Islet precursor cell (in vitro differentiated cells): ENCODE measurements around the gene ARF1.
A peak's percentile ranks its signal among the peaks of the same experiment; 100 is the strongest.

Source experiments
- DNase-seq: peaks from one replicate; pipeline ENCODE4 v3.0.0-alpha.2; 2018

ARF1 gene

DNA sequence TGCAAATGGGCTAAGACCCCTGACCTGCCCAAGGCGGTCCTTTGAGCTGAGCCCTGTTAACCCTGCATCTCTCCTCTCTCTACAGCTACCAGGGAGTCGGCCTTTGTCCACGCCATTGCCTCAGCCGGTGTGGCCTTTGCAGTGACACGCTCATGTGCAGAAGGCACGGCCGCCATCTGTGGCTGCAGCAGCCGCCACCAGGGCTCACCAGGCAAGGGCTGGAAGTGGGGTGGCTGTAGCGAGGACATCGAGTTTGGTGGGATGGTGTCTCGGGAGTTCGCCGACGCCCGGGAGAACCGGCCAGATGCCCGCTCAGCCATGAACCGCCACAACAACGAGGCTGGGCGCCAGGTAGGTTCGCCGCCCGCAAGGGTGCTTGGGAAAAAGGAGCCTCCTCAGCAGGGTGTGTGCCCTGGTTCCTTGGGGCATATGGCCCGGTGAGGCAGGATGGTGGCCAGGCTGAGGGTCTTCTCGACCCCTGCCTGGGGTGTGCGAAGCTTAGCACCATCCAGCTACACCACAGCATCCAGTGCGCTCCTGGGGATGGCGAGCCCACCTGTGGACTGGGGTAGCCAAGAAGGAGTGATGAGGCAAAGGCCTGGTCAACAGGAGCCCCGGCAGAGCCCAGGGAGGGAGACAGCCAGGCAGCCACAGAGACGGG lies 31.8 kb upstream of the ARF1 start:
- DNase-seq = peak; percentile 40

DNA sequence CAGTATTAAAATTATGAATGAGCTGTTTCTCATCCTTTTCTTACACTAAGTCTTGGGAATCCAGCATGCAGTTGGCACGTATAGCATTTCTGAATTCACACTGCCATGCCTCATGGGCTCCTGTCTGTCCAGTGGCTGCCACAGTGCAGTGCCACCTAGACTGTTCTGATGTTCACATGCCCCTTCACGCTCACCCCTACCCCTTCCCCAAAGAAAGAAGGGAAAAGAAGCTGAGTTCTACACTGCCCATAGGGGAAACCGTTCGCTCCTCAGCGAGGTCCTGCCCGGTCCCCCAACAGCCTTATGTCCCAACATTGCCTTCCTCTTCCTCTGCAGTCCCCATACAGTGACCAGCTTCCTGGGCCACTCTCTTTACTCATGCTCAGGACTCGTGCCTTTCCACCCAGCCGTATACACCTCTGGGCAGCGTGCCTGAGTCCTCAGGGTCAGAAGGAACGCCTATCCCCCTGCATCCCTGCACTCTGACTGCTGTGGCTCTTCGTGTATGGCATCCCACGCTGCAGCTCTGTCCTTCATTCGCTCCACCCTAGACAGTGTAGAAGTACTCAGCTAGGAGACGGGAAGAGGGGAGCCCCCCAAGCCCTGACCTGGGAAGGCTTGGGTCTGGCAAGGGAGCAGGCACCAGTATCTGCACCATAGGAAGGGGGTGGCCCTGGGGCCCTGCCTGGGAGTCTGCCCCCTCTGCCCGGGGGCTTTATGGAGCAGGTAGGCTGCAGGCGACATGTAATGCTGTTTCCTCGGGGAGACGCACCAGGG lies 24.1 kb upstream of the ARF1 start:
- DNase-seq = no peak

DNA sequence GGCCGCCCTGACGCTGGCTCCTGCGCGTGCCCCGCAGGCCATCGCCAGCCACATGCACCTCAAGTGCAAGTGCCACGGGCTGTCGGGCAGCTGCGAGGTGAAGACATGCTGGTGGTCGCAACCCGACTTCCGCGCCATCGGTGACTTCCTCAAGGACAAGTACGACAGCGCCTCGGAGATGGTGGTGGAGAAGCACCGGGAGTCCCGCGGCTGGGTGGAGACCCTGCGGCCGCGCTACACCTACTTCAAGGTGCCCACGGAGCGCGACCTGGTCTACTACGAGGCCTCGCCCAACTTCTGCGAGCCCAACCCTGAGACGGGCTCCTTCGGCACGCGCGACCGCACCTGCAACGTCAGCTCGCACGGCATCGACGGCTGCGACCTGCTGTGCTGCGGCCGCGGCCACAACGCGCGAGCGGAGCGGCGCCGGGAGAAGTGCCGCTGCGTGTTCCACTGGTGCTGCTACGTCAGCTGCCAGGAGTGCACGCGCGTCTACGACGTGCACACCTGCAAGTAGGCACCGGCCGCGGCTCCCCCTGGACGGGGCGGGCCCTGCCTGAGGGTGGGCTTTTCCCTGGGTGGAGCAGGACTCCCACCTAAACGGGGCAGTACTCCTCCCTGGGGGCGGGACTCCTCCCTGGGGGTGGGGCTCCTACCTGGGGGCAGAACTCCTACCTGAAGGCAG lies 23.4 kb upstream of the ARF1 start:
- DNase-seq = no peak

DNA sequence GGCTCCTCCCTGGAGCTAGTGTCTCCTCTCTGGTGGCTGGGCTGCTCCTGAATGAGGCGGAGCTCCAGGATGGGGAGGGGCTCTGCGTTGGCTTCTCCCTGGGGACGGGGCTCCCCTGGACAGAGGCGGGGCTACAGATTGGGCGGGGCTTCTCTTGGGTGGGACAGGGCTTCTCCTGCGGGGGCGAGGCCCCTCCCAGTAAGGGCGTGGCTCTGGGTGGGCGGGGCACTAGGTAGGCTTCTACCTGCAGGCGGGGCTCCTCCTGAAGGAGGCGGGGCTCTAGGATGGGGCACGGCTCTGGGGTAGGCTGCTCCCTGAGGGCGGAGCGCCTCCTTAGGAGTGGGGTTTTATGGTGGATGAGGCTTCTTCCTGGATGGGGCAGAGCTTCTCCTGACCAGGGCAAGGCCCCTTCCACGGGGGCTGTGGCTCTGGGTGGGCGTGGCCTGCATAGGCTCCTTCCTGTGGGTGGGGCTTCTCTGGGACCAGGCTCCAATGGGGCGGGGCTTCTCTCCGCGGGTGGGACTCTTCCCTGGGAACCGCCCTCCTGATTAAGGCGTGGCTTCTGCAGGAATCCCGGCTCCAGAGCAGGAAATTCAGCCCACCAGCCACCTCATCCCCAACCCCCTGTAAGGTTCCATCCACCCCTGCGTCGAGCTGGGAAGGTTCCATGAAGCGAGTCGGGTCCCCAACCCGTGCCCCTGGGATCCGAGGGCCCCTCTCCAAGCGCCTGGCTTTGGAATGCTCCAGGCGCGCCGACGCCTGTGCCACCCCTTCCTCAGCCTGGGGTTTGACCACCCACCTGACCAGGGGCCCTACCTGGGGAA lies 22.7 kb upstream of the ARF1 start:
- DNase-seq = peak; percentile 99

DNA sequence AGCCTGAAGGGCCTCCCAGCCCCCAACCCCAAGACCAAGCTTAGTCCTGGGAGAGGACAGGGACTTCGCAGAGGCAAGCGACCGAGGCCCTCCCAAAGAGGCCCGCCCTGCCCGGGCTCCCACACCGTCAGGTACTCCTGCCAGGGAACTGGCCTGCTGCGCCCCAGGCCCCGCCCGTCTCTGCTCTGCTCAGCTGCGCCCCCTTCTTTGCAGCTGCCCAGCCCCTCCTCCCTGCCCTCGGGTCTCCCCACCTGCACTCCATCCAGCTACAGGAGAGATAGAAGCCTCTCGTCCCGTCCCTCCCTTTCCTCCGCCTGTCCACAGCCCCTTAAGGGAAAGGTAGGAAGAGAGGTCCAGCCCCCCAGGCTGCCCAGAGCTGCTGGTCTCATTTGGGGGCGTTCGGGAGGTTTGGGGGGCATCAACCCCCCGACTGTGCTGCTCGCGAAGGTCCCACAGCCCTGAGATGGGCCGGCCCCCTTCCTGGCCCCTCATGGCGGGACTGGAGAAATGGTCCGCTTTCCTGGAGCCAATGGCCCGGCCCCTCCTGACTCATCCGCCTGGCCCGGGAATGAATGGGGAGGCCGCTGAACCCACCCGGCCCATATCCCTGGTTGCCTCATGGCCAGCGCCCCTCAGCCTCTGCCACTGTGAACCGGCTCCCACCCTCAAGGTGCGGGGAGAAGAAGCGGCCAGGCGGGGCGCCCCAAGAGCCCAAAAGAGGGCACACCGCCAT lies 21.9 kb upstream of the ARF1 start:
- DNase-seq = peak; percentile 82

DNA sequence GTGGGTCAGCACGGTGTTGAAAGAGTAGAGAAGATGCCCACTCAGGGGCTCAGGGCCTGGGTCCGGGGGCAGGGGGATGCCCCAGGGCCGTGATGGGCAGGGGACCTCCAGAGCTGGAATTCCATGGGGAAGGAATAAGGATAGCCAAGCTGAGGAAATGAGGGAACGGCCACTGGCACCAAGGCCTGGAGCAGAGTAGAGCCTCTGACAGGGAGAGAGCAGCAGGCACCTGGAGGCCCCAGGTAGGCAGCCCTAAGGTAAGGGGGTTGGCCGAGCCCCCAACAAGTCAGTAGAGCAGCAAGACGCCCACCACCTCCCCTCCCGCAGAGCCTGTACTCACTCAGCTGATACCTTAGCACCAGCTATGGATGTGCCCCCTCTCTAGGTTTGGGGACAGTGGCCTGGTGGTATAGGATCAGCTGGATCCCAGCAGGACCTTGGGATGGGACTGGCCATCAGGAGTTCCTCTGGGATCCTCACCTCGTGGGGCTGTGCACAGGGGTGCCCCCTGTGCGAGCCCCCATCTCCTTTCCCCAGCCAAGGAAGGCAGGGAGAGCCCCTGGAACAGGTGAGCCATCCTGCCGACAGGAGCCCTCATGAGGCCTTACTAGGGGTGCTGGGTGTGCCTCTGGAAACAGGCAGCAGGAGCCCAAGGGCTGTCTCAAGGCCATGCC lies 21.0 kb upstream of the ARF1 start:
- no peak for DNase-seq

DNA sequence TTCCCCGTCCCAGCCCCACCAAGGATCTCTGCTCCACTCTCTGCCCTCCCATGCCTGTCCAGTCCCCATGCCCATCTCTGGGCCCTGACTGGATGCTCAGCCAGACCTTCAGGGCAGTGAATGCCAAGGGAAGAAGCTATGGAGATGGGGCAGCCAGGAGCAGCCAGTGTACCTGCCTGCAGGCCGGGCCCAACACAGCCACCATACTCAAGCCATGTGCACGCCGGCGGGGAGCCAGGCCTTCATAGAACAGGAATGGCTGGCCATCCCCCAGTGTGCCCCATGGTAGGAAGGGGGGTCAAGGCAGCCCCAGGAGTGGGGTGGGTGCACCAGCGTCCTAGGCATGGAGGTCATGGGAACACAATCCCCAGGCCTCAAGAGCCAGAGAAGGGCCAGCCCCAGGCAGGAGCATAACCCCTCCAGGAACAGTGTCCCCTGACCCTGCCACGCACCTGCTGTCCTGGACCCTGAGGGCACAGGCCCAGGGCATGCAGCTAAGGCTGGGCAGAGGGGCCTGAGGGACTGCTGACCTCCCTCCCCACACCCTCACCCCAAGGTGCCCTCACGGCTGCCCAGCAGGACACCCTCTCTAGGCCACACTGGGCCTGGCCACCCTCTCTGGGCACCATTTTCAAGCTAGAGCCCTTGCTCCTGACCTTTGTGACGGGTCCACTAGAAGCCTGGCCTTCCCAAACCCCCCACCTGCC lies 20.3 kb upstream of the ARF1 start:
- peak; percentile 50 for DNase-seq

DNA sequence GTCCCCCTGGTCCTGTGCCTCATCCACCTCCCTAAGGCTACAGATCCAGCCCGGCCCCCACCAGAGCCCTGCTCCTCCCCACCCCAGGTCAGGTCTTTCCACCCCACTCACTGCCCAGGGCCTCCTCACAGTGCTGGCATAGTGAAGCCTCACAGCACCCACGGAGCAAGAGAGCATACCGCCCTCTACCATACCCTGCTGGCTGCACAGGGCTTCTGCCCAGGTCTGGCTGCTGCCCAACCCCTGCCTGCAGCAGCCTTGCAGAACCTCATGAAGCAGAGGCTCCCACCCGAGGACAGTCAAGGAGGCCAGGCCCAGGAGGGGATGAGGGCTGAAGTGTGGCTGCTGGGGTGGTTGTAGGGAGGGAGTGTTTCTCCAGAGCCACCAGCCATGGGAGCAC lies 19.7 kb upstream of the ARF1 start:
- DNase-seq = peak; percentile 56

DNA sequence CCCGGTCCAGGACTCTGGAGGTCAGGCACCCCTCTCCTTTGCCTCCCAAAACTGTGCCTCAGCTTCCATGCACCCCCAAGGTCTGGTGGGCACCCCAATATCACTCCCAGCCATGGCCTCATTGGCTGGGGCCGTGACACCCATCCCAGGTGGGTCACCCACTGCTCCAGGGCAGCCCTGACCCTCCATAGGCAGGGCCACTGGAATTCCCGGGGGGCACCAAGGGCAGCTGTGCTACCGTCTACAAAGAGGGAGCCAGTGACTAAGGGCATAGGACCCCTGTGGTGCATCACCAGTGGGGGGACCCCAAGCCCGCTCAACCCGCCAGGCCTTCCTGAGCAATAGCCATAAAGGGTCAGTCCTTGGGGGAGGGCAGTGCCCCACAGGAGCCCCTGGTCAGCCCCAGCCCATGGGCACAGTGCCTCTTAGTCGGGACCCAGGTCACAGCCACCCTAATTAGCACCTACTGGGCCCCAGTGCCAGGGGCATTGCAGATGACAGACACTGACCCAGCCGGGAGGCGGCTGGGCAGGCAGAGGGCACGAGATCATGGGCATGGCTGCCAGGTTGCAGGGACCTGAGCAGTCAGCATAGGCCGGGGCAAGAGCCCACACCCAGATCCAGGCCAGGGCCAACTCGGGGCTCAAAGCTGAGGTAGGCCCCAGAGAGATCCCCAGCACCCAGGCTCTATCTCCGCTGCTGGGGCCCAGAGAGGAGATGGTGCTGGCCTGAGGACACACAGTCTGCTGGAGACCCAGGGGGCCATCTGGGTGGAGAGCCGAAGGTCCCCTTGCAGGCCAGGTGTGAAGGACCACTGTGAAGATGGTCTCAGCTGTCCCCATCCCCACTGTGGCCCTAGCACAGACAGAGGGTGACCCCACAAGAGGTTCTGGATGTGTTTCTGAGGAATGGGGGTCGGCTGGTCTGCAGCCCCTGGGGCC lies 19.0 kb upstream of the ARF1 start:
- peak; percentile 43 for DNase-seq

DNA sequence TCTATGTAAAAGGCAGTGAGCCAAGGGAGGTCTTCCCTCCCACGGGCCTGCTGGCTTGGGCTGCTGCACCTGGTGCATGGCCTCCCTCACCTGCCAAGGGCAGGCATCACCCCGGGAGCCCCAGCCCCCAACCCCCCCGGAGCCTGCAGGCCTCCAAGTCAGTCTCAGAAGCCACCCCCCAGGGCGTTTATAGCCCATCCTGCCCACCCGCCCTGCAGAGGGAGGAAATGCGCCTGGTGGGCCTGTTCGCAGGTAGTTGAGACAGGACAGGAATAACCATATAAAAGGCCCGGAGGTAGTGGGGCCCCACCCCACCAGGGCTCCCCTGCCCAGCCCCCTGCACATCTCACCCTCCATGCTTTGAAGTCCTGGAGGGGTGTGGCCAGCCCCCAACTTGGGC lies 18.2 kb upstream of the ARF1 start:
- DNase-seq = peak; percentile 48

DNA sequence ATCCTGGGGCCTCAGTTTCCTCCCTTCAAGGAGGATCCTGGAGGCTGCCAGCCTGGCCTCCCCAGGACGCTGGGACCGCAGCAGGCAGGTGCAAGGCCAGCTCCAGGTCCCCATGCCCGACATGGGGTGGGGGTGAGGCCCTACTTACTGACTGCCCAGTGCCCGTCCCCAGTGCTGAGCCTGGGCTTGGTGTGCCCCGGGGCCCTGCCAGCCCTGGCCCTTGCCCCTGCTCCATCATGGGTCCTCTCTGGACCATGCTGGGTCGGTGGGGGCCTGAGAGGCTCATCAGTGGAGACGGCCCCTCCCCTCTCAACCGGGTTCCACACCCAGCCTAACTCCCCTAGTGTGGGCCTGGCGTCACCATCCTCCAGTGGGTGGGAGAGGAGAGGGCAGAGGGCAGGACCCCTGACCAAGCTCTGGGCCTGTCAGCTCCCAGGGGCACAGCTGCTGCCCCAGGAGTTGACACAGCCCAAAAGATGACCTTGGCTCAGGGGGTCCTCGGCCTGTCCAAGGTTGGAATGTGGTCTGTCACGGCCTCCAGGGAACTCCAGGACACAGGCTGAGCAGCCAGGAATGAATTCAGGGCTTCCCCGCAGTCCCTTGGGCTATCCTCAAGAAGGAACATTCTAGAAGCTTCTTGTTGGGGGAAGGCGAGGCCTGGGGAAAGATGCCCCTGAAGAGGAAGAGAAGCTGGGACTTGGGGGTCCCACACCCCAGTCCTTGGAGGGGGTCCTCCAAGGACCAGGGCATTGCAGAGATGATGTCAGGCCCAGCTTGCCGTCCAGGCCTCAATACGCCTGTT lies 17.6 kb upstream of the ARF1 start:
- peak; percentile 48 for DNase-seq

DNA sequence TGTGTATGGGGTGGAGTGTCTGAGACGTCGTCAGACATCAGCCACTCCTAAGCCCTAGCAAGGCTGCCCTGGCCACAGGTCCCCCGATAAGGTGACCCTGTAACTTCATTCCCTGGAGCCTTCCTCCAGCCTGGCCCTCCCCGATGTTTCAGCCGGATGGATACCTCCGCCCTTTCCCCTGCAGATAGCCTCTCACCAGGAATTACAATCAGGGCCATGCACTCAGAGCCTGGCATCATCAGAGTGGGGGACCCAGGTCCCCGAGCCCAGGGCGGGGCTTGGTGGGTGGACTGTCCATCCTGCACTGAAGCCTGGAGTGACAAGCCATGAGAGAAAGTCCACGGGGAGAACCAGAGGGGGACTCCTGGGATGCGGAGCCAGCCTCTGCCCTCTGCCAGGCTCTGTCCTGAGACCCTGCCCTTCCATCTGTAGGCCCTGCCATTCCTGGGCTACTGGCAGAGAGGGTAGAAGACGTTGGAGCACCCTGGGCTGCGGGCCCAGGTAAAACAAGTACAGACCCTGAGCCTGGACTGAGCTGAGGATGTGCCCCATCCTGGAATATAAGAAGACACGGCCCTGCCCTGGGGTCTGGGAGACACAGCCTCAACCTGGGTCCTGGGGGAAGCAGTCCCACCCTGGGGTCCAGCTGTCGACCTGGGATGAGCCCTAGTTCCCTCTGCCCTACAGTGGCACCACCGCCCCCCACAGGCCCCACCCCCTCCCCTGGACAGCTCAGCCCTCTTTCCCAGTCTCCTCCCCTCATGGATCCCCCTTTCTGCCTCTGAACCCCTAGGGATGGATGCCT lies 16.8 kb upstream of the ARF1 start:
- peak; percentile 47 for DNase-seq

DNA sequence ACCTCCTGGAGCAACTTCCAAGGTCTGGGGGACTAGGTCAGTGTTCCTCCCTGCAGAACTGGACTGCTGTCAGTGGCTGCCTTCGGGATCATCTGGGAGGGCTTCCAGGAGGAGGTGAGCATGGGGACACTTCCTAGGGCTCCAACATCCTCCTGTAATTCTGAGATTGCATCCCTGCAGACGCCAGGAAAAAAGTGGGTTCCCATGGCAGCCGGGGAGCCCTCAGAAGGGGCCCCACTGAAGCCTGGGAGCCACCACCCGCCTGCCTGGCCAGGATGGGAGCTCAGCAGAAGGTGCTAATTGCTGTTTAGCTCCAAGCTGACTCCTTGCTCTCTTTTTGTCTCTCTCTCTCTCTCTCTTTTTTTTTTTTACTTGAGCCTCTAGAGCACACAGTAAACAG lies 16.1 kb upstream of the ARF1 start:
- DNase-seq = peak; percentile 46

DNA sequence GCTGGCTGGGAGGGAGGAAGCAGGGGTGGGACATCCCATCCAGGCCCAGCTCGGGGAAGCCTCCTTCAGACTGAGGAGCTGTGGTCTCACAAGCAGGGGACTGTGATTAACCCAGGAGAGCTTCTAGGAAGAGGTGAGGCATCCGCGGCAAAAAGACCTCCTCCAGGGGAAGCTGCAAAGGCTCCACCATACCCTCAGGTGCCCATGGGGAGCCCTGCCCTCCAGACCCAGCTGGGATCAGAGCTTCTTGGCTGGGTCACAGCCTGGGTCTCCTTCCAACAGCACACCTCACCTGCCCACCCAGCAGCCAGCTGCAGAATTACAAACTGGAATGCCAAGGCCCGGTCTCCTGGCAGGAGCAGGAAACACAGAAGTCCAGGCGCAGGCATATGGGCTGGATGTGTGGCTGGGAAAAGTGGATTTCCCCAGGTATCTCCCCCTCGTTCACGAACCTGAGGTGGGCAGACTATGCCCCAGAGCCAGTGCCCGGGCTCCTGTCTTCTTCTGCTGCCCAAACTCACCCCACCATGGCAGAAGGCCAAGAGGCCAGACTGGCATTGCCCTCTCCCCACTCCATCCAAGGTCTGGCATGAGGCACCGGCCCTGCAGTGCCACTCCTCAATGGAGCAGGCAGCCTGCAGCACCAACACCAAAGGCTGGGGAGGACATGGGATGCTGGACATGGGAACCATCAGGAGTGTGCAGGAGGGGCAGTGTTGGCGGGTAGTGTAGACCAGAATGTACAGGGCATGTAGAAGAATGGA lies 15.4 kb upstream of the ARF1 start:
- peak; percentile 52 for DNase-seq

DNA sequence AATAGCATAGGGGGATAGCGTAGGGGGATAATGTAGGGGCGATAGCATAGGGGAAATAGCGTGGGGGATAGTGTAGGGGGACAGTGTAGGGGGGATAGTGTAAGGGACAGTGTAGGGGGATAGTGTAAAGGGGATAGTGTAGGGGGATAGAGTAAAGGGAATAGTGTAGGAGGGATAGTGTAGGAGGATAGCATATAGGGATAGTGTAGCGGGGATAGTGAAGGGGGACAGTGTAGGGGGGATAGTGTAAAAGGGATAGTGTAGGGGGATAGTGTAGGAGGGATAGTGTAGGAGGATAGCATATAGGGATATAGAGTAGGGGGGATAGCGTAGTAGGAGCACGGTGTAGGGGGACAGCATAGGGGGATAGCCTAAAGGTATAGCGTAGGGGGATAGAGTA lies 14.1 kb upstream of the ARF1 start:
- DNase-seq = no peak

DNA sequence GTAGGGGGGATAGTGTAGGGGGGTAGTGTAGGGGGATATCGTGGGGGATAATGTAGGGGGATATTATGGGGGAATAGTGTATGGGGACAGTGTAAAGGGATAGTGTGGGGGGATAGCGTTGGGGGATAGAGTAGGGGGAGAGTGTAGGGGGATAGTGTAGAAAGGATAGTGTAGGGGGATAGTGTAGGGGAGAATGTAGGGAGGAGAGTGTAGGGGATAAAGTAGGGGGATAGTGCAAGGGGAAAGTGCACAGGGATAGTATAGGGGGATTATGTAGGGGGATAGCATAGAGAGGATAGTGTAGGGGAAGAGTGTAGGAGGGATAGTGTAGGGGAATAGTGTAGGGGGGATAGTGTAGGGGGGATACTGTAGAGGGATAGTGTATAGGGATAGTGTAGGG lies 12.3 kb upstream of the ARF1 start:
- DNase-seq = no peak

DNA sequence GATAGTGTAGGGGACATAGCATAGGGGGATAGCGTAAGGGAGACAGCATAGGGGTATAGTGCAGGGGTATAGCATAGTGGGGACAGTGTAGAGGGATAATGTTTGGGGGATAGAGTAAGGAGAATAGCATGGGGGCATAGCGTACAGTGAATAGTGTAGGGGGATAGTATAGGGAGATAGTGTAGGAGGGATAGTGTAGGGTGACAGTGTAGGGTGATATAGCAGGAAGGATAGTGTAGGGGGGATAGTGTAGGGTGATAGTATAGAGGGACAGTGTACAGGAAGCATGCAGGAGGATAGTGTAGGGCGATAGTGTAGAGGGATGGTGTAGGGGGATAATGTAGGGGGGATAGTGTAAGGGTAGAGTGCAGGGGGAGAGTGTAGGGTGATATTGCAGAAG lies 11.7 kb upstream of the ARF1 start:
- no peak for DNase-seq
